Endothelial cell of umbilical vein (primary cell): ENCODE measurements around the gene GPR68. TPM values are rescaled to one million over a fixed set of nuclear protein-coding genes. Genes with fewer than 3 reads are reported as not detected.

Experiments
- BruUV-seq: library from RNA; stranded (reverse); fragments of 400-500 nt; replicated peaks from 2 replicates; lab custom pipeline; 2021; lab: Mats Ljungman, UMichigan
- CTCF ChIA-PET: fragments of 300-600, 350-600 bp; sonication (Branson Sonifier 250); formaldehyde crosslinking; loops from one replicate; lab custom pipeline; 2021; ENCODE audit warnings: antibody characterized with exemption, inconsistent platforms; lab: Charles Lee
- POLR2A ChIA-PET: fragments of 300-600, 350-600 bp; sonication (Branson Sonifier 250); formaldehyde crosslinking; loops from one replicate; lab custom pipeline; 2021; ENCODE audit warnings: antibody characterized with exemption, inconsistent platforms; lab: Charles Lee
- DNase-seq: peaks from one replicate; pipeline ENCODE4 v3.0.0-alpha.2; 2011; ENCODE audit warnings: low read depth, low spot score
- FAIRE-seq: peaks from 2 replicates; lab custom pipeline; 2011; peaks lifted over from hg19 to GRCh38; lab: Jason Lieb, UNC
- H2AFZ ChIP-seq: 2 replicates; pipeline ENCODE4 v1.6.0; 2012; ENCODE audit warnings: low read depth, low read length, control low read depth, inconsistent platforms
- H3K27ac ChIP-seq: 2 replicates; pipeline ENCODE4 v1.5.1; 2011; ENCODE audit warnings: low read depth, mild to moderate bottlenecking, control low read depth, low read length, moderate library complexity; ENCODE audit not compliant: insufficient read depth
- H3K27me3 ChIP-seq, 2 experiments: 2 replicates each; pipeline versions ENCODE4 v1.6.0 to v1.6.1; 2011; ENCODE audit warnings: low read length in 2 of 2, mixed read lengths in 1 of 2; ENCODE audit not compliant: control insufficient read depth in 2 of 2, insufficient read depth in 2 of 2
- H3K36me3 ChIP-seq, 2 experiments: 2 replicates in 1 of 2; 3 replicates in 1 of 2; pipeline ENCODE4 v1.5.1; 2011; ENCODE audit warnings: low read length in 2 of 2, mild to moderate bottlenecking in 1 of 2, moderate library complexity in 1 of 2; ENCODE audit not compliant: control insufficient read depth in 2 of 2, insufficient read depth in 2 of 2; ENCODE audit errors: extremely low read depth in 1 of 2
- H3K4me1 ChIP-seq: 3 replicates; pipeline ENCODE4 v1.5.1; 2011; ENCODE audit warnings: mild to moderate bottlenecking, low read length; ENCODE audit not compliant: control insufficient read depth, insufficient read depth; ENCODE audit errors: extremely low read depth
- H3K4me2 ChIP-seq: 2 replicates; pipeline ENCODE4 v1.6.1; 2011; ENCODE audit warnings: low read length, control low read depth, mixed read lengths; ENCODE audit not compliant: insufficient read depth
- H3K4me3 ChIP-seq, 3 experiments: fragments of 200-600 bp in 1 of 3; sonication (generic), shearing (Covaris generic) in 1 of 3; replicated peaks in 1 of 3; 2 replicates each; pipeline ENCODE4 v1.5.1; 2011 to 2016; ENCODE audit warnings: control low read depth in 3 of 3, low read length in 3 of 3, mild to moderate bottlenecking in 2 of 3, inconsistent platforms in 1 of 3, low read depth in 1 of 3, moderate library complexity in 1 of 3; ENCODE audit not compliant: insufficient read depth in 1 of 3
- H3K79me2 ChIP-seq: 2 replicates; pipeline ENCODE4 v1.6.0; 2012; ENCODE audit warnings: low read length, inconsistent platforms; ENCODE audit not compliant: control insufficient read depth, insufficient read depth
- H3K9ac ChIP-seq: replicated peaks from 2 replicates; pipeline ENCODE3; 2011; ENCODE audit warnings: low read length, control low read depth; ENCODE audit not compliant: insufficient read depth; ENCODE audit errors: extremely low read depth
- H3K9me1 ChIP-seq: replicated peaks from 3 replicates; pipeline ENCODE4 v1.6.0; 2011; ENCODE audit warnings: mild to moderate bottlenecking, low read length; ENCODE audit not compliant: control insufficient read depth, insufficient read depth; ENCODE audit errors: extremely low read depth
- H3K9me3 ChIP-seq: replicated peaks from 2 replicates; pipeline ENCODE4 v1.5.1; 2012; ENCODE audit warnings: low read length, inconsistent platforms; ENCODE audit not compliant: control insufficient read depth, insufficient read depth
- H4K20me1 ChIP-seq: replicated peaks from 2 replicates; pipeline ENCODE3; 2011; ENCODE audit warnings: mild to moderate bottlenecking, low read length; ENCODE audit not compliant: control insufficient read depth, insufficient read depth; ENCODE audit errors: extremely low read depth
- CTCF ChIP-seq, 2 donors: IDR thresholded peaks; 1 replicate in 1 of 2; 2 replicates in 1 of 2; pipeline ENCODE4 v1.5.1; 2011; ENCODE audit warnings: low read length in 2 of 2, mild to moderate bottlenecking in 2 of 2, moderate library complexity in 2 of 2, control low read depth in 1 of 2, inconsistent platforms in 1 of 2, low read depth in 1 of 2; ENCODE audit not compliant: insufficient read depth in 1 of 2; ENCODE audit errors: extremely low read depth in 1 of 2
- JUN ChIP-seq: IDR thresholded peaks from 2 replicates; pipeline ENCODE4 v1.6.1; 2011; ENCODE audit warnings: borderline replicate concordance, low read depth; ENCODE audit not compliant: insufficient read length, insufficient read depth
- MAX ChIP-seq: IDR thresholded peaks from 2 replicates; pipeline ENCODE4 v1.6.1; 2011; ENCODE audit not compliant: insufficient read depth, insufficient read length
- MYC ChIP-seq: IDR thresholded peaks from one replicate; pipeline ENCODE4 v1.6.1; 2011; ENCODE audit warnings: mild to moderate bottlenecking, low read depth, low read length
- POLR2AphosphoS5 ChIP-seq: IDR thresholded peaks from 2 replicates; pipeline ENCODE4 v1.6.1; 2012; ENCODE audit warnings: low read depth, mild to moderate bottlenecking, control low read depth, low read length, moderate library complexity; ENCODE audit not compliant: insufficient read depth
- dilution Hi-C: fragments of 300-500 bp; cut with MboI; formaldehyde crosslinking; loops from one replicate; pipeline ENCODE4 v1.15.0; 2019; ENCODE audit warnings: low sequenced_read_pairs; ENCODE audit not compliant: extremely low pct_ligation_motif_present
- intact Hi-C: fragments of 100-400 bp; cut with micrococcal nuclease; formaldehyde crosslinking; loops from one replicate; pipeline ENCODE4 v1.10.0; 2022
- polyA plus RNA-seq, 4 experiments: library from polyadenylated mRNA; depleted of rRNA in 3 of 4; stranded (reverse) in 3 of 4; unstranded in 1 of 4; fragments of >200 nt; gene quantifications; 2 replicates each; pipeline versions ENCODE4 v1.2.1 to v1.2.3, GENCODE V29; 2011 to 2012; ENCODE audit warnings: missing spikeins in 1 of 4
- total RNA-seq: library from RNA; stranded (reverse); gene quantifications from 2 replicates; pipeline ENCODE4 v1.2.3, GENCODE V29; 2021

The GPR68 gene
- total and polyA plus RNA-seq, 2 donors (not counting 3 experiments of a cell fraction or from before 2014, with no cell fraction given): 0.24 to 0.36 TPM

GRCh38 chr14:91261115-91261514 is 16.6 kb upstream of the GPR68 start:
- H3K4me1 ChIP-seq: peaks cover 9% of the 10 kb centered on the region
- H3K27ac ChIP-seq: no peak overlapping the region
- H3K36me3 ChIP-seq: no peaks in the 10 kb centered on the region
- ChIA-PET CTCF (no interaction called here), POLR2A (interaction anchor here (0.6 kb wide), 1 partner anchor 14 kb away, joined by 4 read pairs; no protein-coding TSS in a partner anchor)
- dilution Hi-C loops: no loop called here
- H3K4me2 ChIP-seq: no peak overlapping the region
- no peaks in the 10 kb centered on the region for H3K9me3 ChIP-seq
- DNase-seq (no peak), FAIRE-seq (no peak)
- intact Hi-C loops: no loop called here
- H3K4me3 ChIP-seq: no peak overlapping the region
- BruUV-seq: no TSS peak
- no peak overlapping the region for H3K9ac ChIP-seq
- H3K79me2 ChIP-seq: no peaks in the 10 kb centered on the region
- TF ChIP-seq CTCF (IDR thresholded peaks at IDR 0.05; ENCODE audit: extremely low read depth in 1 of 2, insufficient read depth in 1 of 2, low read depth in 1 of 2, low read length in 2 of 2) (no peak), POLR2AphosphoS5 (no peak), MYC (no peak), JUN (no peak), MAX (no peak)
- no peaks in the 10 kb centered on the region for H4K20me1 ChIP-seq
- no peak overlapping the region for H2AFZ ChIP-seq
- H3K27me3 ChIP-seq: no peaks in the 10 kb centered on the region
- no peaks in the 10 kb centered on the region for H3K9me1 ChIP-seq

GRCh38 chr14:91258876-91259275 is 14.4 kb upstream of the GPR68 start:
- no peaks in the 10 kb centered on the region for H3K27me3 ChIP-seq
- H3K4me1 ChIP-seq: peaks cover 6% of the 10 kb centered on the region
- BruUV-seq: no TSS peak
- H3K9me3 ChIP-seq: no peaks in the 10 kb centered on the region
- H2AFZ ChIP-seq: no peak overlapping the region
- H3K4me2 ChIP-seq: no peak overlapping the region
- intact Hi-C loops (no loop called here), dilution Hi-C loops (no loop called here)
- H3K9ac ChIP-seq: no peak overlapping the region
- ChIA-PET CTCF (no interaction called here), POLR2A (no interaction called here)
- no peaks in the 10 kb centered on the region for H3K79me2 ChIP-seq
- H3K27ac ChIP-seq: no peak overlapping the region
- H3K36me3 ChIP-seq: no peaks in the 10 kb centered on the region
- DNase-seq (peak; percentile 51), FAIRE-seq (no peak)
- TF ChIP-seq JUN: no peak
- H4K20me1 ChIP-seq: no peaks in the 10 kb centered on the region
- H3K4me3 ChIP-seq: no peak overlapping the region
- no peaks in the 10 kb centered on the region for H3K9me1 ChIP-seq
